ENCODE data around the gene ART1.

The ART1 gene

DNA sequence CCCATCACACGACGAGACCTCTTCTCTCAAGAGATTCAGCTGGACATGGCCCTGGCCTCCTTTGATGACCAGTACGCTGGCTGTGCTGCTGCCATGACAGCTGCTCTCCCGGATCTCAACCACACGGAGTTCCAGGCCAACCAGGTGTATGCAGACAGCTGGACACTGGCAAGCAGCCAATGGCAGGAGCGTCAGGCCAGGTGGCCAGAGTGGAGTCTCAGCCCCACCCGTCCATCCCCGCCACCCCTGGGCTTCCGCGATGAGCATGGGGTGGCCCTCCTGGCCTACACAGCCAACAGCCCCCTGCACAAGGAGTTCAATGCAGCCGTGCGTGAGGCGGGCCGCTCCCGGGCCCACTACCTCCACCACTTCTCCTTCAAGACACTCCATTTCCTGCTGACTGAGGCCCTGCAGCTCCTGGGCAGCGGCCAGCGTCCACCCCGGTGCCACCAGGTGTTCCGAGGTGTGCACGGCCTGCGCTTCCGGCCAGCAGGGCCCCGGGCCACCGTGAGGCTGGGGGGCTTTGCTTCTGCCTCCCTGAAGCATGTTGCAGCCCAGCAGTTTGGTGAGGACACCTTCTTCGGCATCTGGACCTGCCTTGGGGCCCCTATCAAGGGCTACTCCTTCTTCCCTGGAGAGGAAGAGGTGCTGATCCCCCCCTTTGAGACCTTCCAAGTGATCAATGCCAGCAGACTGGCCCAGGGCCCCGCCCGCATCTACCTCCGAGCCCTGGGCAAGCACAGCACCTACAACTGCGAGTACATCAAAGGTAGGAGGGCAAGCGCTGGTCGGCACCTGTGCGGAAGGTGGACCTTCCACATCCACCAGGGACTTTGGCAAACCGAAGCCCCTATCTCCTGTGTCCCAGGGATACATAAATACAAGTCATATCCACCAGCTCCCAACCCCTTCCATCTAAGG lies 14.9 kb downstream of the ART1 start:
- no peak for FAIRE-seq
- DNase-seq (ENCODE audit: insufficient read length, low spot score), result no peak
- TF ChIP-seq, protein P1, sequence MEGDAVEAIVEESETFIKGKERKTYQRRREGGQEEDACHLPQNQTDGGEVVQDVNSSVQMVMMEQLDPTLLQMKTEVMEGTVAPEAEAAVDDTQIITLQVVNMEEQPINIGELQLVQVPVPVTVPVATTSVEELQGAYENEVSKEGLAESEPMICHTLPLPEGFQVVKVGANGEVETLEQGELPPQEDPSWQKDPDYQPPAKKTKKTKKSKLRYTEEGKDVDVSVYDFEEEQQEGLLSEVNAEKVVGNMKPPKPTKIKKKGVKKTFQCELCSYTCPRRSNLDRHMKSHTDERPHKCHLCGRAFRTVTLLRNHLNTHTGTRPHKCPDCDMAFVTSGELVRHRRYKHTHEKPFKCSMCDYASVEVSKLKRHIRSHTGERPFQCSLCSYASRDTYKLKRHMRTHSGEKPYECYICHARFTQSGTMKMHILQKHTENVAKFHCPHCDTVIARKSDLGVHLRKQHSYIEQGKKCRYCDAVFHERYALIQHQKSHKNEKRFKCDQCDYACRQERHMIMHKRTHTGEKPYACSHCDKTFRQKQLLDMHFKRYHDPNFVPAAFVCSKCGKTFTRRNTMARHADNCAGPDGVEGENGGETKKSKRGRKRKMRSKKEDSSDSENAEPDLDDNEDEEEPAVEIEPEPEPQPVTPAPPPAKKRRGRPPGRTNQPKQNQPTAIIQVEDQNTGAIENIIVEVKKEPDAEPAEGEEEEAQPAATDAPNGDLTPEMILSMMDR (IDR thresholded peaks at IDR 0.05; ENCODE audit: insufficient read depth, missing control alignments), result no peak

DNA sequence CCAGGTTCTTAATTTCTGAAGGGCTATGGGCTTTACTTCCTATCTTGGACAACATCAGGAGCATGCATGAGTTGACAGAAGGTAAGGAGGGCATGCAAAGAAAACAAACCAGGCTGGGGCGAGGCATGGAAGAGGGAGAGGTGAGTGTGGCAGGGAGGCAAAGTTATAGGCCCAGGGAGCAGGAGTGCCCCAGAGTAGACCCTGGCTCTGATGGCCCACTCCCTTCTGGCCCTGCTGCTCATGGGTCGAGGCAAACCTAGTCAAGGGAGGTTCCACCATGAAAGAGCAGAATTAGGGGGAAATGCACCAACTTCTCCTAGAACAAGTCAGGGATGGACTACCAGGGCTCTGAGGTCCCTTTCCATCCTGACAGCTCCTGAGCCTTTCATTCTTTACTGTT lies 16.0 kb downstream of the ART1 start:
- TF ChIP-seq, protein P1 (IDR thresholded peaks at IDR 0.05; ENCODE audit: insufficient read depth, missing control alignments), result no peak
- DNase-seq (ENCODE audit: insufficient read length, low spot score), result no peak
- FAIRE-seq, result no peak

DNA sequence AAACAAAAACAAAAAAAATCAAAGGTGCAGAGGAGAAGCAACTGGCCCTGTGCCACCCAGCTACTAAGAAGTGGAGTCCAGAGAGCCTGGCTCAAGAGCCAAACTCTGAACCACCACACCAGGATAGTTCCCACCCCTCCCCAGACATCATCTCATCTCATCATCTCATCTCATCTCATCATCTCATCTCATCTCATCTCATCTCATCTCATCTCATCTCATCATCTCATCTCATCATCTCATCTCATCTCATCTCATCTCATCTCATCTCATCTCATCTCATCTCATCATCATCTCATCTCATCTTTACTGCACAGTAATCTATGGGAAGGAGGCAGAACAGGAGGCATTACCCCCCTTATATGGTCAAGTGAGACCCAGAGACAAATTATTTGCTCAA lies 17.9 kb downstream of the ART1 start:
- FAIRE-seq, result no peak
- DNase-seq (ENCODE audit: insufficient read length, low spot score), result no peak
- TF ChIP-seq, protein P1 (IDR thresholded peaks at IDR 0.05; ENCODE audit: insufficient read depth, missing control alignments), result no peak

DNA sequence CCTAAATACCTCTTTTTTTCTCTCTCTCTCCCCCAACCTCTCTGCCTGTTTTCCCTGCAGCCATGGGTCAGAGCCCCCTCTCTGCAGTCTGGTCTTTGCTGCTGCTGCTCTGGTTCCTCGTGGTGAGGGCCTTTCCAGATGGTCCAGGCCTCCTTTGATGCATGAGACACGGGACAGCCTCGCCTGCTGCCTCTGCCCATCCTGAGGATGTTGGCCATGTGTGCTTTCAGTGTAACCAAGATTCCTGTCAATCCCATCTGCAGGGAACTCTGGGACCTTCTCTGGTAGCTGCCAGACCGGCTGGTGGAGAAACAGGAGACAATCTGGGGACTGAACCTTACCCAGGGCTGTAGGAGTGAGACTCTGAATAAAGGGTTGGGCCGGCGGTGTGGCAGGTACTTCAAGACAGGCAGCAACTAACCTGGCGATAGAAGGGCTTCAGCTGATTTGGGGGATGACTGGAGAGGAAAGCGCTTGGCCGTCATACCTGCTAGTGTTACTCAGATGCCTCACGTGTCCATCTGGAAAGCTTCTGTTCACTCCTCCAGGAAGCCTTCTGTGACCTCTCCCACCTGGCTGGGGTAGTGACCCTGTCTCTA lies 19.2 kb downstream of the ART1 start:
- FAIRE-seq, result no peak
- TF ChIP-seq, protein P1 (IDR thresholded peaks at IDR 0.05; ENCODE audit: insufficient read depth, missing control alignments), result no peak
- DNase-seq (ENCODE audit: insufficient read length, low spot score), result no peak

DNA sequence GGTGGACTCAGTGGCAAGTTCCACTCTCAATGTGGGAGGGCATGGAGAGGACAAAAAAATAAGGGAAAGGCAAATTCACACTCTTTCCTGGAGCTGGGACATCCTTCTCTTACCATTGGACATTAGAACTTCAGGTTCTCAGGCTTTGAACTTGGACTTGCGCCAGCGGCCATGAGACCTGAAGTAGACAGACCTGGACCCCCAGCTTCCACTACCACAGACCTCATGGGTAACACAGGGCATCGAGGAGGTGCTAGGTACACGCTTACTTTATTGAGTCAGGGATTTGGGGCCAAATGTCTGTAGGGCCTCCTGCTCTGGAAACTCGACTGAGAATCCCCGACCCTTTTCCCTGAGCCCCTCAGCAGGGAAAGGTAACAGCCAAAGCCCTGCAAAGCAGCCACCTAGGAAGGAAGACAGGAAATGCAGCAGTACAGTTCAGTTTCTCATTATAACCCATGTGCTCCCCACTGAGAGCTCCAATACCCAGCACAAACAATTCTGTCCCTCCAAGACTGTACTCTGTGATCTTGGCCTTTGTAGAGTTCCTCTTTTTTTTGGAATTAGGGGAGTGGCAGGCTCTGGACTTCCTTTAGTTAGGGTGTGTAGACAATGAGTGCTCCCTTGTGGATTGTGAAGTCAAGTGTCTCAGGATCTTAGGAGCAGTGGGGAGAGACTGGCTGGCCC lies 20.6 kb downstream of the ART1 start:
- TF ChIP-seq, protein P1 (IDR thresholded peaks at IDR 0.05; ENCODE audit: insufficient read depth, missing control alignments), result no peak
- FAIRE-seq (no peak), DNase-seq (ENCODE audit: insufficient read length, low spot score) (no peak)

DNA sequence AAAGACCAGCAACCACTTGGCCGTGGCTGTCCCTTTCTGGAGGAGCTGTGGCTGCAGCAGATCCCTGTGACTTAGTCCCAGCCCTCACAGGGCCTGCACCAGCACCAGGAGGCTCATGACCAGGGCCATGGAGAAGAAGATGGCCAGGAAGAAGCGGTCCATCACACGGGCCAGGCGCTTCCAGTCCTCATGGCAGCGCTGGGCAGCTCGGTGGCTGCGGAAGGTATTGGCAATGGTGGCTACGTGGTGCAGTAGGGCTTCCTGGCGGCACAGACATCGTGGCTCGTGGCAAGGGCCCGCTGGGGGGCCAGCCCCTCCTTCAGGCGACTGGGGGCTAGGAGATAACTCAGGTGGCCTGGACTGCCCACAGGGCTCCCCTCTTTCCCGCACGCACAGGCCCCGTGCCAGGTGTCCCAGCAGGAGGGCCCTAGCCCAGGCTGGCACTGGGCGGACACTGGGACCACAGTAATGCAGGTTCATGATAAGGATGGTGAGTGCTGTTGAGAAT lies 21.1 kb downstream of the ART1 start:
- FAIRE-seq (no peak), DNase-seq (ENCODE audit: insufficient read length, low spot score) (no peak)
- TF ChIP-seq, protein P1 (IDR thresholded peaks at IDR 0.05; ENCODE audit: insufficient read depth, missing control alignments), result no peak

Measured in D721Med (cell line).